Measurements from ENCODE around the gene SLC25A33. TPM values are rescaled to one million over a fixed set of nuclear protein-coding genes. Genes with fewer than 3 reads are reported as not detected.

Gene SLC25A33
- polyA plus RNA-seq, 1 experiment = 4.1 TPM

DNA sequence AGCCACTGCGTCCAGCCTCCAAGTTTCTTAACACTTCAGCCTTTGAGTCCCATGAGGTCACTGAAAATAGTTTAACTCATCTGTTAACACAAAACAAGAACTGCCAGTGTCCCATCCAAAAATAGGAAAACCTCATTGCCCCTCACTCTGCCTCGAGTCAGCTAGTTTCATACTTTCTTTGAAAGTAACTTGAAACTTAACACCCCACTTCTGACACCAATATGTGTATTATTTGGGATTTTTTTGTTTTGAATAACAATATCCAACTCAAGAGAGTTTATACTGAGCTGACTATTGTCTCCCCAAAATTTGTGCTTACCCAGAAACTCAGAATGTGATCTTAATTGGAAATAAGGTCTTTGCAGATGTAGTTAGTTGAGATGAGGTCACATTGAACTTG, 95.3 kb downstream of the SLC25A33 start:
- Histone ChIP-seq H3K27me3 (ENCODE audit: control insufficient read depth, insufficient read depth, low read length) (peaks cover 7% of the 10 kb centered on the region), H3K4me3 (ENCODE audit: low read depth, low read length) (no peak overlapping the region), H3K9me3 (ENCODE audit: control insufficient read depth, insufficient read depth, low read length) (0 out of 2 replicates have a peak, but pooled peaks cover 4% of the 10 kb centered on the region), H3K27ac (ENCODE audit: low read depth, low read length) (no peak overlapping the region)
- no peak for DNase-seq (ENCODE audit: low read depth, low spot score)
- TF ChIP-seq, protein P1, sequence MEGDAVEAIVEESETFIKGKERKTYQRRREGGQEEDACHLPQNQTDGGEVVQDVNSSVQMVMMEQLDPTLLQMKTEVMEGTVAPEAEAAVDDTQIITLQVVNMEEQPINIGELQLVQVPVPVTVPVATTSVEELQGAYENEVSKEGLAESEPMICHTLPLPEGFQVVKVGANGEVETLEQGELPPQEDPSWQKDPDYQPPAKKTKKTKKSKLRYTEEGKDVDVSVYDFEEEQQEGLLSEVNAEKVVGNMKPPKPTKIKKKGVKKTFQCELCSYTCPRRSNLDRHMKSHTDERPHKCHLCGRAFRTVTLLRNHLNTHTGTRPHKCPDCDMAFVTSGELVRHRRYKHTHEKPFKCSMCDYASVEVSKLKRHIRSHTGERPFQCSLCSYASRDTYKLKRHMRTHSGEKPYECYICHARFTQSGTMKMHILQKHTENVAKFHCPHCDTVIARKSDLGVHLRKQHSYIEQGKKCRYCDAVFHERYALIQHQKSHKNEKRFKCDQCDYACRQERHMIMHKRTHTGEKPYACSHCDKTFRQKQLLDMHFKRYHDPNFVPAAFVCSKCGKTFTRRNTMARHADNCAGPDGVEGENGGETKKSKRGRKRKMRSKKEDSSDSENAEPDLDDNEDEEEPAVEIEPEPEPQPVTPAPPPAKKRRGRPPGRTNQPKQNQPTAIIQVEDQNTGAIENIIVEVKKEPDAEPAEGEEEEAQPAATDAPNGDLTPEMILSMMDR (IDR thresholded peaks at IDR 0.05; ENCODE audit: low read depth, low read length) = no peak
- ChIA-PET CTCF (interaction anchor here (1.0 to 1.2 kb wide), 2 partner anchors 8 to 183 kb away, joined by 3 to 4 read pairs; no protein-coding TSS in a partner anchor), POLR2A (no interaction called here)

Other genes with a start within 250 kb of the SLC25A33 start
- 19.4 and 20.3 TPM in 2 replicates for gene SPSB1, start 246.6 kb upstream of the SLC25A33 start, polyA plus RNA-seq (2011; rRNA removed)
- gene TMEM201, start 49.4 kb downstream of the SLC25A33 start, polyA plus RNA-seq (2011; rRNA removed) = 1.6 and 2.0 TPM in 2 replicates
- 9.0 and 10.9 TPM in 2 replicates for gene PIK3CD, start 112.3 kb downstream of the SLC25A33 start, polyA plus RNA-seq (2011; rRNA removed)